Measurements from ENCODE around the gene SLC22A31.

SLC22A31 gene

DNA sequence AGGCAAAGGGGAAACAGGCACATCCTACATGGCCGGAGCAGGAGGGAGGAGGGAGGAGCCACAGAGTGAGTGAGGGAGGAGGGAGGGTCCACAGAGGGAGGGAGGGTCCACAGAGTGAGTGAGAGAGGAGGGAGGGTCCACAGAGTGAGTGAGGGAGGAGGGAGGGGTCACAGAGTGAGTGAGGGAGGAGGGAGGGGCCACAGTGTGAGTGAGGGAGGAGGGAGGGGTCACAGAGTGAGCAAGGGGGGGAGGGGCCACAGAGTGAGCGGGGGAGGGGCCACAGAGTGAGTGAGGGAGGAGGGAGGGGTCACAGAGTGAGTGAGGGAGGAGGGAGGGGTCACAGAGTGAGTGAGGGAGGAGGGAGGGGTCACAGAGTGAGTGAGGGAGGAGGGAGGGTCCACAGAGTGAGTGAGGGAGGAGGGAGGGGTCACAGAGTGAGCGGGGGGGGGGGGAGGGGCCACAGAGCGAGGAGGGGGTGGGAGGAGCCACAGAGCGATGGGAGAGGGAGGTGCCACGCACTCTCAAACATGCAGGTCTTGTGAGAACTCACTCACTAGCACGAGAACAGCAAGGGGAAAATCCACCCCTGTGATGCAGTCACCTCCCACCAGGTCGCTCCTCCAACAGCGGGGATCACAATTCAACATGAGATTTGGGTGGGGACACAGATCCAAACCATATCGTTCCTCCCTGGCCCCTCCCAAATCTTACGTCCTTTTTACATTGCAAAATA is 53.1 kb downstream of the SLC22A31 start:
- no peak for DNase-seq

- no peak for DNase-seq
Measured at GRCh38 chr16:89146211-89147005, 53.9 kb downstream of the SLC22A31 start.

Data from activated CD4-positive, alpha-beta T cell treated with anti-CD3 and anti-CD28 coated beads for 4 hours (primary cell).